SK-N-SH (cell line): ENCODE results near the gene CIT. TPM values are rescaled to one million over a fixed set of nuclear protein-coding genes. Genes with fewer than 3 reads are reported as not detected.

Experiments used
- CTCF ChIA-PET: fragments of 300-600, 350-600 bp; formaldehyde crosslinking; extraction: SDS; loops from one replicate; lab custom pipeline; 2021; lab: Yijun Ruan, JAX
- POLR2A ChIA-PET: fragments of 350-600 bp; sonication (Branson Sonifier 250); formaldehyde crosslinking; extraction: SDS; loops from one replicate; lab custom pipeline; 2020; ENCODE audit warnings: antibody characterized with exemption, inconsistent platforms; lab: Yijun Ruan, JAX
- DNase-seq: peaks from one replicate; pipeline ENCODE4 v3.0.0; 2012
- H2AFZ ChIP-seq: fragments of 200-600 bp; sonication (generic); 2 replicates; pipeline ENCODE4 v1.8.1; 2016; ENCODE audit warnings: antibody characterized with exemption, mild to moderate bottlenecking, low read depth
- H3F3A ChIP-seq: fragments of 200-600 bp; sonication (generic); replicated peaks from 2 replicates; pipeline ENCODE3; 2016; ENCODE audit warnings: antibody characterized with exemption, mild to moderate bottlenecking; ENCODE audit not compliant: insufficient read depth
- H3K27ac ChIP-seq, 2 experiments: fragments of 200-500 bp in 1 of 2; fragments of 200-600 bp in 1 of 2; sonication (Bioruptor generic) in 1 of 2; sonication (generic), shearing (Covaris generic) in 1 of 2; 2 replicates each; pipeline versions ENCODE4 v1.5.1 to v1.6.1; 2014 to 2016; ENCODE audit warnings: low read depth in 2 of 2, inconsistent platforms in 1 of 2, low read length in 1 of 2, mild to moderate bottlenecking in 1 of 2, mixed read lengths in 1 of 2
- H3K27me3 ChIP-seq: fragments of 200-600 bp; sonication (generic), shearing (Covaris generic); 2 replicates; pipeline ENCODE4 v1.6.1; 2016; ENCODE audit warnings: mixed run types; ENCODE audit not compliant: insufficient read depth
- H3K36me3 ChIP-seq, 2 experiments: fragments of 200-500 bp in 1 of 2; fragments of 200-600 bp in 1 of 2; sonication (Bioruptor generic) in 1 of 2; sonication (generic) in 1 of 2; replicated peaks in 1 of 2; 2 replicates each; pipeline versions ENCODE3 to v1.5.1; 2014 to 2016; ENCODE audit warnings: low read length in 1 of 2, mild to moderate bottlenecking in 1 of 2; ENCODE audit not compliant: insufficient read depth in 2 of 2, control insufficient read depth in 1 of 2
- H3K4me1 ChIP-seq, 2 experiments: fragments of 200-500 bp in 1 of 2; fragments of 200-600 bp in 1 of 2; sonication (Bioruptor generic) in 1 of 2; sonication (generic), shearing (Covaris generic) in 1 of 2; 2 replicates each; pipeline versions ENCODE4 v1.5.1 to v1.6.1; 2014 to 2016; ENCODE audit warnings: low read depth in 1 of 2, low read length in 1 of 2, mixed run types in 1 of 2; ENCODE audit not compliant: insufficient read depth in 2 of 2, control insufficient read depth in 1 of 2
- H3K4me2 ChIP-seq: fragments of 200-600 bp; sonication (generic), shearing (Covaris generic); 2 replicates; pipeline ENCODE4 v1.6.1; 2017; ENCODE audit warnings: mixed run types
- H3K4me3 ChIP-seq, 2 experiments: fragments of 200-500 bp in 1 of 2; fragments of 200-600 bp in 1 of 2; sonication (Bioruptor generic) in 1 of 2; sonication (generic), shearing (Covaris generic) in 1 of 2; 2 replicates each; pipeline versions ENCODE4 v1.5.1 to v1.8.1; 2014 to 2016; ENCODE audit warnings: low read depth in 2 of 2, inconsistent platforms in 1 of 2, low read length in 1 of 2, mild to moderate bottlenecking in 1 of 2, mixed read lengths in 1 of 2, moderate library complexity in 1 of 2
- H3K79me2 ChIP-seq: fragments of 200-600 bp; sonication (generic); 2 replicates; pipeline ENCODE4 v1.8.1; 2017; ENCODE audit warnings: mild to moderate bottlenecking; ENCODE audit not compliant: insufficient read depth
- H3K9ac ChIP-seq: fragments of 200-600 bp; sonication (generic); 2 replicates; pipeline ENCODE4 v1.6.1; 2017; ENCODE audit warnings: mixed run types
- H3K9me2 ChIP-seq: fragments of 200-600 bp; sonication (generic); 2 replicates; pipeline ENCODE4 v1.6.1; 2017; ENCODE audit warnings: mixed run types
- H3K9me3 ChIP-seq: fragments of 200-600 bp; sonication (generic); 2 replicates; pipeline ENCODE4 v1.6.1; 2017; ENCODE audit warnings: mixed run types, mild to moderate bottlenecking, moderate library complexity
- H4K20me1 ChIP-seq: fragments of 200-600 bp; sonication (generic); 2 replicates; pipeline ENCODE4 v1.6.1; 2017; ENCODE audit warnings: mild to moderate bottlenecking, mixed run types; ENCODE audit not compliant: insufficient read depth
- EZH2phosphoT487 ChIP-seq: fragments of 200-600 bp; sonication (generic); IDR thresholded peaks from 2 replicates; pipeline ENCODE4 v1.6.1; 2017; ENCODE audit warnings: low read depth, mixed run types, mild to moderate bottlenecking, antibody characterized with exemption, moderate library complexity, borderline replicate concordance
- FOXJ3 ChIP-seq: sonication (generic); formaldehyde crosslinking; IDR thresholded peaks from 2 replicates; pipeline ENCODE4 v1.5.1; 2020; ENCODE audit warnings: mild to moderate bottlenecking, missing genetic modification reagents
- MEF2A ChIP-seq: IDR thresholded peaks from 2 replicates; pipeline ENCODE4 v1.4.0; 2012; ENCODE audit warnings: low read depth, borderline replicate concordance
- MXI1 ChIP-seq: IDR thresholded peaks from 2 replicates; pipeline ENCODE4 v1.6.1; 2012; ENCODE audit warnings: mild to moderate bottlenecking, low read depth, low read length, improper control_type of control experiment
- PBX3 ChIP-seq: IDR thresholded peaks from 2 replicates; pipeline ENCODE4; 2012
- RCOR1 ChIP-seq: fragments of 150-350 bp; IDR thresholded peaks from 2 replicates; pipeline ENCODE4 v1.6.1; 2017; ENCODE audit warnings: antibody characterized with exemption, low read length
- RXRA ChIP-seq: IDR thresholded peaks from 2 replicates; pipeline ENCODE4 v1.4.0; 2012; ENCODE audit warnings: low read depth, mild to moderate bottlenecking, borderline replicate concordance
- SMC3 ChIP-seq: IDR thresholded peaks from 2 replicates; pipeline ENCODE4 v1.6.1; 2012; ENCODE audit warnings: low read depth, low read length, improper control_type of control experiment
- TAF1 ChIP-seq: IDR thresholded peaks from 2 replicates; pipeline ENCODE4 v1.6.1; 2012; ENCODE audit warnings: low read depth, mild to moderate bottlenecking, low read length, moderate library complexity, borderline replicate concordance
- USF1 ChIP-seq: IDR thresholded peaks from 2 replicates; pipeline ENCODE4 v1.4.0; 2012; ENCODE audit warnings: low read depth, borderline replicate concordance
- WGBS: methylation state at CpG from one replicate; pipeline ENCODE4 v1.1.6; 2017; ENCODE audit warnings: low lambda C conversion rate; 5-methylcytosine and 5-hydroxymethylcytosine counted together
- polyA plus RNA-seq, 3 experiments: library from polyadenylated mRNA; depleted of rRNA; stranded (reverse); fragments of >200 nt; gene quantifications; 2 replicates each; pipeline ENCODE4 v1.2.3, GENCODE V29; 2012
- TF ChIP-seq, protein P1 (sequence below): IDR thresholded peaks from 2 replicates; pipeline ENCODE4 v1.4.0; 2012; ENCODE audit warnings: low read depth

CIT gene
- polyA plus RNA-seq, 1 of the 3 experiments (the other 2 are of a cell fraction) = 7.7 TPM

DNA sequence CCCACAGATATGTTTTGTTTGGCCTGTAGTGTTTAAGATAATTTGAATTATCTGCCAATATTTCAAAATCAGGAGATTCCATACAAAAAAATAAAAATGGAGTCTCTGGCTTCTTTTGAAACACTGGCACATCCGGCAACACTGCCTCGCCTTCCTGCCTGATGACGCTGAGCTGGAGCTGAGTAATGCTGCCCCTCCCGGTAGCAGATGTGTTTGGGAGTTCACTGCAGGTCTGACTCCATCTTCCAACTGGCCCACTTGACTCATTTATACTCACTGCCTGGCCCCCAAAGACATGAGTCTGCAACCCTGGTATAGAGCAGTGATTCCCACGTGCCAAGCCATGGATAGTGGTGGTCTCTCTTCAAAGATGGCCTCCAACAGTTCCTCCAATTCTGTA lies 7.4 kb downstream of the CIT start (continued):
- no peak for TF ChIP-seq TAF1

DNA sequence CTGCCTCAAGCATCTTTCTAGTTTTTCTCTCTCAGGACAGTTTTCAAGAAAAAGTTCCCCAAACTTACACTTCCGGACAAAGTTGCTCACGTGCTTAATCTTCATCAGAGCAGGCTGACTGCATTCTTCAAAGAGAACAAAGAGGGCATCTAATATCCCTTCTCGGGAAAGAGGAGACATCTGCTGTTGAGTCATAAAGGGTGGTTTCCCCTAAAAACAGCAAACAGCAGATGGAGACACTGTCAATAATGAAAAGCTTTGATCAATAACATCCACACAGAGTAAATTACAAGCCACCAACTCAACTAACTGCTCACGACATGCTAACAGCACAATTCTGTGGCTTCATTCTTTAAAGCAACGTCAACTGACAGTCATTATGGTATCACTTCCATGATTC lies 8.1 kb downstream of the CIT start:
- H2AFZ ChIP-seq = peak overlapping the region; percentile 89
- H3K27me3 ChIP-seq = no peaks in the 10 kb centered on the region
- no peaks in the 10 kb centered on the region for H3K9me2 ChIP-seq
- TF ChIP-seq, protein P1, sequence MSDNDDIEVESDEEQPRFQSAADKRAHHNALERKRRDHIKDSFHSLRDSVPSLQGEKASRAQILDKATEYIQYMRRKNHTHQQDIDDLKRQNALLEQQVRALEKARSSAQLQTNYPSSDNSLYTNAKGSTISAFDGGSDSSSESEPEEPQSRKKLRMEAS = no peak
- no peak for TF ChIP-seq MEF2A
- TF ChIP-seq PBX3 = no peak
- no peak for TF ChIP-seq EZH2phosphoT487
- no peak for TF ChIP-seq FOXJ3 (CRISPR knock-in tag)
- TF ChIP-seq MXI1 = no peak
- no peak for TF ChIP-seq RXRA
- peaks cover 30% of the 10 kb centered on the region; the same call in 1 of the 2 replicates for H3K79me2 ChIP-seq
- no peaks in the 10 kb centered on the region for H3K9me3 ChIP-seq
- H3F3A ChIP-seq = peaks cover 5% of the 10 kb centered on the region
- no peaks in the 10 kb centered on the region for H4K20me1 ChIP-seq
- H3K4me2 ChIP-seq = no peak overlapping the region
- CTCF ChIA-PET = interaction anchor here (0.9 kb wide), 1 partner anchor 90 kb away, joined by 3 read pairs; no protein-coding TSS in a partner anchor
- H3K4me3 ChIP-seq = no peak overlapping the region
- peaks cover 0 to 22% of the 10 kb centered on the region in 2 experiments for H3K36me3 ChIP-seq
- H3K9ac ChIP-seq = peak overlapping the region; percentile 17; the same call in 1 of the 2 replicates
- WGBS = 85% methylated on average over 5 of the region's 5 CpGs
- no peaks in the 10 kb centered on the region for H3K4me1 ChIP-seq
- H3K27ac ChIP-seq = peak overlapping the region in 1 of 2 experiments; percentile 46; a peak in 1 of 4 replicates
- DNase-seq = no peak
- POLR2A ChIA-PET = no interaction called here

DNA sequence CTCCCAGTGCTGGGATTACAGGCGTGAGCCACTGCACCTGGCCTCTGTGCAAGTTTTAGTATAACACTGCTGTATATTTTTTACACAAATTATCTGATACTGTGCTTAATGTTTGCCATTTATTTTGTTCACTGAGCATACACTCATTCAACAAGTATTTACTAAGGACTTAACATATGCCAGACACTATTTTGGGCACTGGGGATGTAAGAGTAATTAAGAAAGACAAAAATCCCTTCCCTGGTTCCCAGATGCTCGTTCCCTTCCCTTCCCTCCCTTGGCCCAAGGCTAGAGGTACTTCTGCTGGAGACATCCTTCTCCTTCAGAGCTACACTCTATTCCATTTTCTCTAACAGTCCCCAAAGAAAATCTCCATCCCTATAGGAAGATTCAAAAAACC lies 12.5 kb downstream of the CIT start:
- Histone ChIP-seq H3K9me3 (no peaks in the 10 kb centered on the region), H3K36me3 (peaks cover 0 to 12% of the 10 kb centered on the region in 2 experiments), H3K9me2 (no peaks in the 10 kb centered on the region), H3K27me3 (no peaks in the 10 kb centered on the region), H3K4me1 (no peaks in the 10 kb centered on the region), H3K9ac (no peak overlapping the region), H4K20me1 (no peaks in the 10 kb centered on the region), H3K27ac (no peak overlapping the region), H3K79me2 (peaks cover 49% of the 10 kb centered on the region), H3K4me3 (no peak overlapping the region), H2AFZ (no peak overlapping the region), H3K4me2 (no peak overlapping the region), H3F3A (peaks cover 5% of the 10 kb centered on the region)
- CTCF ChIA-PET = interaction anchor here (1.2 kb wide), 1 partner anchor 42 kb away, joined by 3 read pairs; no protein-coding TSS in a partner anchor
- WGBS = 90% methylated on average over 2 of the region's 2 CpGs
- POLR2A ChIA-PET = no interaction called here
- TF ChIP-seq SMC3 = no peak
- no peak for TF ChIP-seq RCOR1
- no peak for TF ChIP-seq MEF2A
- no peak for TF ChIP-seq USF1
- no peak for DNase-seq
